Ovary (tissue), 9 donors: ENCODE data around the gene TLE5. TPM values are rescaled to one million over a fixed set of nuclear protein-coding genes. Genes with fewer than 3 reads are reported as not detected.

Experiments used
- DNase-seq, 5 donors: peaks; one replicate each; pipeline ENCODE4 v3.0.0-alpha.2; 2019 to 2020
- H3K27ac ChIP-seq, 2 donors: fragments of 200-600 bp; one replicate each; pipeline versions ENCODE4 v1.5.1 to v1.8.0; 2019 to 2022
- H3K27me3 ChIP-seq: fragments of 200-600 bp; one replicate; pipeline ENCODE4 v1.8.0; 2022
- H3K36me3 ChIP-seq: fragments of 200-600 bp; sonication (generic); one replicate; pipeline ENCODE4 v1.5.1; 2019
- H3K4me1 ChIP-seq: one replicate; pipeline ENCODE4 v1.8.1; 2013; ENCODE audit warnings: mild to moderate bottlenecking, moderate library complexity; ENCODE audit not compliant: insufficient read depth
- H3K4me3 ChIP-seq: fragments of 200-600 bp; sonication (generic); one replicate; pipeline ENCODE4 v1.5.1; 2017
- H3K9me3 ChIP-seq, 2 donors: fragments of 200-600 bp in 1 of 2; sonication (generic) in 1 of 2; one replicate each; pipeline versions ENCODE4 v1.5.1 to v1.8.1; 2013 to 2019; ENCODE audit warnings: mild to moderate bottlenecking in 1 of 2, moderate library complexity in 1 of 2
- EP300 ChIP-seq: sonication (generic); formaldehyde crosslinking; IDR thresholded peaks from one replicate; pipeline ENCODE4 v1.6.1; 2017; ENCODE audit warnings: antibody characterized with exemption
- POLR2A ChIP-seq: fragments of 450-650 bp; IDR thresholded peaks from one replicate; pipeline ENCODE4 v1.6.1; 2017; ENCODE audit warnings: antibody characterized with exemption, mild to moderate bottlenecking, moderate library complexity
- WGBS, 3 donors: extraction: QIAGEN DNeasy Blood & Tissue Kit in 1 of 3; methylation state at CpG; one replicate each; pipeline versions ENCODE4 v1.1.5 to v1.1.7; 2013 to 2017; 5-methylcytosine and 5-hydroxymethylcytosine counted together
- intact Hi-C, 4 donors: fragments of 100-400 bp; cut with DNase I; formaldehyde crosslinking; loops; one replicate each; pipeline versions ENCODE4 v1.11.0 to v1.15.1; 2022 to 2023
- polyA plus RNA-seq, 2 donors: library from polyadenylated mRNA; stranded (reverse); fragments of 200-250 nt in 1 of 2; fragments of 350-450 nt in 1 of 2; fragmentation: Illumina TruSeq in 1 of 2; extraction: RNeasy Lipid Tissue Mini Kit (QIAGEN cat#74804) in 1 of 2; gene quantifications; one replicate each; pipeline ENCODE4 v1.2.3, GENCODE V29; 2013 to 2014
- total RNA-seq, 7 donors: library from RNA; depleted of rRNA in 2 of 7; stranded (reverse); fragments of >200 nt in 2 of 7; fragmentation: NEBNext Ultra II Directional in 3 of 7; extraction: Animal tissue kit (Norgen Biotek cat#: 25700) in 3 of 7; gene quantifications; one replicate each; pipeline versions ENCODE4 v1.1.0 to v1.2.4, GENCODE V29; 2016 to 2023
- TF ChIP-seq, protein P1 (sequence below), 3 donors: fragments of 450-650 bp in 2 of 3; fragments of 200-600 bp in 1 of 3; IDR thresholded peaks; one replicate each; pipeline versions ENCODE4 v1.5.1 to v1.8.0; 2016 to 2022; ENCODE audit warnings: antibody characterized with exemption in 3 of 3, mild to moderate bottlenecking in 1 of 3
- donor health status: DM: no; HTN: no; CAD: no; lungs with moderate emphysema.
- donor health status: DM: no; HTN: no; CAD: no.
- donor health status: Bipolar disorder and iron deficiency.
- donor health status: DM: yes; HTN: yes; CAD: no.
- donor health status: DM: no; HTN: no; CAD: no.
- donor health status: DM: yes; HTN: yes; CAD: no.

Gene TLE5
- total and polyA plus RNA-seq, 9 donors, result 241 to 670 (median 503) TPM

GRCh38 chr19:3027981-3028304 is 34.4 kb downstream of the TLE5 start:
- H3K36me3 ChIP-seq, result no peaks in the 10 kb centered on the region
- 81 to 88% (median 85%) methylated on average over 9 of the region's 9 CpGs for WGBS, 3 donors

GRCh38 chr19:3027292-3027691 is 35.0 kb downstream of the TLE5 start:
- H3K27me3 ChIP-seq, result no peaks in the 10 kb centered on the region
- WGBS, 3 donors, result 85 to 96% (median 93%) methylated on average over 2 of the region's 2 CpGs
- intact Hi-C loops, result loop anchor here in 1 of 4 donors (5.0 kb wide), 1 partner anchor 45 kb away; no protein-coding TSS in a partner anchor
- DNase-seq, result no peak
- no peaks in the 10 kb centered on the region for H3K36me3 ChIP-seq
- H3K4me3 ChIP-seq, result no peak overlapping the region
- TF ChIP-seq EP300 (no peak), POLR2A (no peak)
- TF ChIP-seq, protein P1, sequence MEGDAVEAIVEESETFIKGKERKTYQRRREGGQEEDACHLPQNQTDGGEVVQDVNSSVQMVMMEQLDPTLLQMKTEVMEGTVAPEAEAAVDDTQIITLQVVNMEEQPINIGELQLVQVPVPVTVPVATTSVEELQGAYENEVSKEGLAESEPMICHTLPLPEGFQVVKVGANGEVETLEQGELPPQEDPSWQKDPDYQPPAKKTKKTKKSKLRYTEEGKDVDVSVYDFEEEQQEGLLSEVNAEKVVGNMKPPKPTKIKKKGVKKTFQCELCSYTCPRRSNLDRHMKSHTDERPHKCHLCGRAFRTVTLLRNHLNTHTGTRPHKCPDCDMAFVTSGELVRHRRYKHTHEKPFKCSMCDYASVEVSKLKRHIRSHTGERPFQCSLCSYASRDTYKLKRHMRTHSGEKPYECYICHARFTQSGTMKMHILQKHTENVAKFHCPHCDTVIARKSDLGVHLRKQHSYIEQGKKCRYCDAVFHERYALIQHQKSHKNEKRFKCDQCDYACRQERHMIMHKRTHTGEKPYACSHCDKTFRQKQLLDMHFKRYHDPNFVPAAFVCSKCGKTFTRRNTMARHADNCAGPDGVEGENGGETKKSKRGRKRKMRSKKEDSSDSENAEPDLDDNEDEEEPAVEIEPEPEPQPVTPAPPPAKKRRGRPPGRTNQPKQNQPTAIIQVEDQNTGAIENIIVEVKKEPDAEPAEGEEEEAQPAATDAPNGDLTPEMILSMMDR (IDR thresholded peaks at IDR 0.05), result no peak
- H3K4me1 ChIP-seq, result no peaks in the 10 kb centered on the region
- H3K9me3 ChIP-seq, result no peaks in the 10 kb centered on the region
- H3K27ac ChIP-seq, result no peak overlapping the region

More at GRCh38 chr19:3027981-3028304, 34.4 kb downstream of the TLE5 start:
- Histone ChIP-seq H3K4me1 (no peaks in the 10 kb centered on the region), H3K4me3 (peak overlapping the region; percentile 76), H3K27ac (no peak overlapping the region), H3K9me3 (no peaks in the 10 kb centered on the region), H3K27me3 (no peaks in the 10 kb centered on the region)
- intact Hi-C loops, result loop anchor here in 1 of 4 donors (5.0 kb wide), 1 partner anchor 46 kb away; no protein-coding TSS in a partner anchor
- no peak for DNase-seq
- TF ChIP-seq POLR2A (no peak), EP300 (no peak)
- TF ChIP-seq, protein P1 (IDR thresholded peaks at IDR 0.05), result no peak

DNA sequence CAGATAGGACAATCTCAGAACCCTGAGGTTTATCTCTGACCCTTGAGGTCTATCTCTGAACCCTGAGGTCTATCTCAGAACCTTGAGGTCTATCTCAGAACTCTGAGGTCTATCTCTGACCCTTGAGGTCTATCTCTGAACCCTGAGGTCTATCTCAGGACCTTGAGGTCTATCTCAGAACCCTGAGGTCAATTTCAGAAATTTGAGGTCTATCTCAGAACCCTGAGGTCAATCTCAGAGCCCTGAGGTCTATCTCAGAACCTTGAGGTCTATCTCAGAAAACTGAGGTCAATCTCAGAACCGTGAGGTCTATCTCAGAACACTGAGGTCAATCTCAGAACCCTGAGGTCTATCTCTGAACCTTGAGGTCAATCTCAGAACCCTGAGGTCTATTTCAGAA is 35.5 kb downstream of the TLE5 start:
- no peaks in the 10 kb centered on the region for H3K36me3 ChIP-seq
- whole genome bisulfite sequencing, 3 donors, result 90 to 100% (median 97%) methylated on average over 1 of the region's 1 CpG
- TF ChIP-seq EP300 (no peak), POLR2A (no peak)
- TF ChIP-seq, protein P1 (IDR thresholded peaks at IDR 0.05), result no peak
- intact Hi-C loops, result loop anchor here in 1 of 4 donors (5.0 kb wide), 1 partner anchor 44 kb away; no protein-coding TSS in a partner anchor
- no peak overlapping the region for H3K4me3 ChIP-seq
- H3K27me3 ChIP-seq, result no peaks in the 10 kb centered on the region
- H3K27ac ChIP-seq, result no peak overlapping the region
- no peaks in the 10 kb centered on the region for H3K9me3 ChIP-seq
- DNase-seq, result no peak
- H3K4me1 ChIP-seq, result no peaks in the 10 kb centered on the region

DNA sequence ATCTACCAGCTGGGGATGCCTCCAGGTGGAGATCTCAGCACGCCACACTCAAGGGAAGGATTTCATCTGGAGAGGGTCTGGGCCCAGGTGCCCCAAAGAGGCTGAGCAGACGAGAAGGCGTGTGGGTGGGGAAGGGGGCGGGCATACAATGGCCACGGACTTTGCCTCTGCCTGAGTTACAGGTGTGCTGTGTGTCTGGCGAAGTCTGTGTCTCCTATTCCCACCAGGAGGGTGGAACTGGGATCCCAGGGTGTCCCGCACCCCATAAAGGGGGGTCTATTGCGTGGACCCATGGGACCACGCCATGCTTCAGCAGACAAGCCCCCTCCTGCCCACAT is 36.8 kb downstream of the TLE5 start:
- no peak for DNase-seq
- no peaks in the 10 kb centered on the region for H3K4me1 ChIP-seq
- H3K4me3 ChIP-seq, result no peak overlapping the region
- H3K9me3 ChIP-seq, result no peaks in the 10 kb centered on the region
- intact Hi-C loops, result loop anchor here in 1 of 4 donors (5.0 kb wide), 1 partner anchor 43 kb away; no protein-coding TSS in a partner anchor
- H3K27me3 ChIP-seq, result no peaks in the 10 kb centered on the region
- 91 to 95% (median 93%) methylated on average over 9 of the region's 9 CpGs for WGBS, 3 donors
- TF ChIP-seq POLR2A (no peak), EP300 (no peak)
- no peak overlapping the region for H3K27ac ChIP-seq
- H3K36me3 ChIP-seq, result no peaks in the 10 kb centered on the region

DNA sequence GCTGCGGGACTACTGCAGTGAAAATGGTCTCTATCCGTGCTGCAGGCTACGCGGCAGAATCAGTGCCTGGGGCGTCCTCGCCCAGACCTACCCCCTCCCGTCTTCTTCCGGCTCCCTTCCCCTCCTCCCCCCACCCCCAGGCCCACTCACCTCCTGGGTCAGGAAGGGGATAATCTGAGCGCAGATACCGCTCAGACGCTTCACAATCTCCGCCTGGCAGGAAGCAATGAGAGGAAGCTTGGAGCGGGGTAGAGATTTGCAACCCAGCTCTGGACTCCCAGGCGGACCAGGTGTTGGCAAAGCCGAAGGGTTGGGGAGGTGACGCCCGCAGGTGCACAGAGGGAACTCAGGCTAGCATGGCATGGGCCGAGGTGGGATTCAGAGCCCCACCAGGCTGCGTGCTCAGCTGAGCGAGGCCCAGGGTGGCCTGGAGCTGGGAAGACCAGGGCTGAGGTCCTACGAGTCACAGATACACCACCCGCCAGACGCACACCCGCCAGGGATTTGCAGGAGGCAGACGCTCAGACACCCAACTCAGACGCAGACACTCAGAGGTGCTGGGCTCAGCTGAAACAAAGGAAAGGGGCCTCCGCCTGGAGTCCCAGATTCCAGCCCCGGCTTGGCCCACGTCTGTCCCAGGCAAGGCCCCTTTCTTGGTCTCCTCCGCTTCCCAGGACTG is 37.3 kb downstream of the TLE5 start:
- intact Hi-C loops, result loop anchor here in 1 of 4 donors (5.0 kb wide), 1 partner anchor 43 kb away; no protein-coding TSS in a partner anchor
- 88 to 90% (median 90%) methylated on average over 25 to 30 of the region's 30 CpGs for WGBS, 3 donors
- DNase-seq, result no peak
- no peak for TF ChIP-seq EP300
- TF ChIP-seq POLR2A, result no peak
- TF ChIP-seq, protein P1 (IDR thresholded peaks at IDR 0.05), result no peak
- Histone ChIP-seq H3K4me3 (no peak overlapping the region), H3K27me3 (no peaks in the 10 kb centered on the region), H3K4me1 (no peaks in the 10 kb centered on the region), H3K9me3 (no peaks in the 10 kb centered on the region), H3K27ac (no peak overlapping the region), H3K36me3 (no peaks in the 10 kb centered on the region)
